ENCODE data around the gene MYO15A. TPM values are rescaled to one million over a fixed set of nuclear protein-coding genes. Genes with fewer than 3 reads are reported as not detected.

The MYO15A gene
- polyA plus RNA-seq, 3 donors = 2.2 to 4.8 (median 3.3) TPM

DNA sequence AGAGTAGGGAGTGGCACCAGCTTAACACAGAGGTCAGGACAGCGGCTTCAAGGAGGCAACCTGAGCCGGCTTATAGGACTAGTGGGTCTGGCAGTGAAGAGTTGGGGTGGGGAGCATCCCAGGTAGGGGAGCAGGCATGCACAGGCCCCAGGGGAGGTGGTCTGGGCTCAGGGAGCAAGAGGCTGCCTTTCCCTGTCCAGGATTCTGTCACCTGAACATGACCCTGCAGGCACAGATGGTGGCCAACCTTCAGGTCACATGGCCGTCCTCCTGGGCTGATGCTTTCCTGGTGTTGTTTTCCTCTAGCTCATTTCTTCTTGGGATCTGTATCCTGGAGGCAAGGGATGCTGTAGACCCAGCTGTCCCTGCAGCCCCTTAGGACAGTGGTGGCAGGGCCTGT, 3.5 kb upstream of the MYO15A start:
- DNase-seq = no peak

DNA sequence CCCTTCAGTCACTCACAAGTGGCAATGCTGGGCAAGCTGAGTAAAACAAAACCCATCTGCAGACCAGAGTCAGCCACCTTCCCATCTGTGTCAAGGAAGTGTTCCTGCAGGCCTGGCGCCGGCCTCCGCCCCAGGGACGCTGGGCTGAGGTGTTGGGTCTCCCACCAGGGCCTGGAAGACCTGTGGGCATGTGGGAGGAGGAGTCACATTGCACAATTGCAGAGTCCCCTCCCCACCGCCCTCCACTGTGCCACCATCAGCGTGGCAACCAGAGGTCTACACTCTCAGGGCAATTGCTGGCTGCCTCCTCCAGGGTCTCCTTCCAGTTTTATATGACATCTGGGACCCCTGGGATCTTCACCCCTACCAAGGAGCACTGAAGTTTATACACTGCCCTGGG, 3.0 kb upstream of the MYO15A start:
- no peak for DNase-seq

DNA sequence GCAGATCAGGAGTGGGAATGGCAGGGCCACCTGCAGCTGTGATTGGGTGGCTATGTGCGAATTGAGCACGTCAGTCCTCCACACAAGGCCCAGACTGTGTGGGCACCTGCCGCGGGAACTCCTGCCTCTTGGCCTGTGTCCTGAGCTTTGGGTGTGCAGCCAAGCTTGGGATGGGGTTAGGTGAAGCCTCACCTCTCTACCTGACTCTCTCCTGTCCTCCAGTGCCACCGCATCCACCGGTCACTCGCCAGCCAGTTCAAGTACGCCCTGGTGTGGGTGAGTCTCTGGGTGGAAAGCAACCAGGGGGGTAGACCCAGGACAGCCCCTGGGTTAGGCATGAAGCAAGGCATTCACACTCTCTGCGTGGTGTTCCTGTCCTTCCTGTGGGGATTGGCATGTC, 2.3 kb upstream of the MYO15A start:
- DNase-seq = no peak

GRCh38 chr17:18107061-18107790, 1.3 kb upstream of the MYO15A start:
- DNase-seq = no peak

DNA sequence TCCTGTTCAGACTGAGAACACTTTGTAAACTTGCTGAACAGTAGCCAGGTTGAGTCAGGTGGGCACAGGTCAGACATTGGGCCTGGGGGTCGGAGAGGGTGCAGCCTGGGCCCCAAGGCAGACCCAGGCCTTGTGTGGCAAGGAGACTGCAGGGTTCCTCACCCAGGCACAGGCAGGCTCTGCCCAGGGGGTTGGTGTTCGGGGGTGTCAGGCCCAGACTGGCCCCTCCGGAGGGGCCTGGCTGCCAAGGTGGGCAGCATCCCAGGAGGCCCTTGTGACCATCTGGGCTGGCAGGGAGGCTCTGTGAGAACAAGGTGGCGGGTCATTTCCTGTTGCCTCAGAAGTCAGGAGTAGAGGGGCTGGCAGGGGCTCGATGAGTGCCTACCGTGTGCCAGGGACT, 585 bp upstream of the MYO15A start:
- DNase-seq = no peak

- no peak for DNase-seq
These were observed 1.5 kb downstream of the MYO15A start for GRCh38 chr17:18109935-18110485.

DNA sequence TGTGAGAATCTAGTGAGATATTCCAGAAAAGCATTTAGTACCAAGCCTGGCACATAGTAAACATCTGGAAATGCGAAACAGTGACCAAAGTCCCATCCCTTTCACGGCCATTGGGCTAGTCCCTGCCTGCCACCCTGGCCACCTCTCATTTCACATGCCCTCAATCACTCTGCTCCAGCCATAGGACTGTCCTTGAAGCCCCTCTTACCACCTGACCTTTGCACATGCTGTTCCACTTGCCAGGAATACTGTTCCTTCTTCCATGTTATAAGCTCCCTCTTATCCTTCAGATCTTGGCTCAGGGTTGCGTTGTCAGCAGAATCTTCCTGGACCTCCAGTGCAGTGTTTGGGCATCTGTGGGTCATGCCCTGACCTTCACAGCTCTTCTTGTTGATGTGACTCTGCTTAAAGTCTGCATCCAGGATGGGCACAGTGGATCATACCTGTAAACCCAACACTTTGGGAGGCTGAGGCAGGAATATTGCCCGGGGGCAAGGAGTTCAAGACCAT, 2.1 kb downstream of the MYO15A start:
- no peak for DNase-seq

DNA sequence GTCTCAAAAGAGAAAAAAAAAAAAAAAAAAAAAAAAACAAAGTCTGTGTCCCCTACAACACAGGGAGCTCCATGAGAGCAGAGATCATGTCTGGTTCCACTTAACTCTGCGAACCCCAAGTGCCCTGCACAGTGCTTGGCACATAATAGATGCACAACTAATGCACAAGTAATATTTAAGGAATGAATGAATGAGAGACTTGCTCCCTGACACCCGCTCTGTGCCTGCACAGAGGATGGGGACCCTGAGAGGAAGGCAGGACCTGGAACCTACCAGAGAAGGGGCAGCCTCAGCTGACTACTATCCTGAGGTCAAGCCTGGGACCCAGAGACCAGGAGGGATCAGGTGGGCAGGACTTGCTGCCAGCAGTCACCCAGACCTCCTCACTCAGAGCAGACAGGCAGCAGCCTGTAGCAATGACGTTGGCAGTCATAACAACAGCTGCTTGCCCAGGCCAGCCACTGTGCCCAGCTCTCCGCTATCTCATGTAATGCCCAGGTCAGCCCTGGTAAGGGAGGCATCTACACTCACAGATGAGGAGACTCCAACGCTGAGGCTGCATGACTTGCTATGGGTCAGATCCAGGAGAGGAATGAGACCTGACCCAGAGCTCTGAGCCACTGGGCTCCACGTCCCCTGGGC, 2.9 kb downstream of the MYO15A start:
- DNase-seq = no peak

GRCh38 chr17:18115517-18115916, 7.0 kb downstream of the MYO15A start:
- no peak for DNase-seq

- DNase-seq = no peak
These were observed 7.5 kb downstream of the MYO15A start for GRCh38 chr17:18116078-18116477.

GRCh38 chr17:18117533-18117932, 9.0 kb downstream of the MYO15A start:
- no peak for DNase-seq

- DNase-seq = peak; percentile 49
These were observed 9.7 kb downstream of the MYO15A start for GRCh38 chr17:18117982-18118975.

GRCh38 chr17:18119166-18119745, 10.7 kb downstream of the MYO15A start:
- no peak for DNase-seq

DNA sequence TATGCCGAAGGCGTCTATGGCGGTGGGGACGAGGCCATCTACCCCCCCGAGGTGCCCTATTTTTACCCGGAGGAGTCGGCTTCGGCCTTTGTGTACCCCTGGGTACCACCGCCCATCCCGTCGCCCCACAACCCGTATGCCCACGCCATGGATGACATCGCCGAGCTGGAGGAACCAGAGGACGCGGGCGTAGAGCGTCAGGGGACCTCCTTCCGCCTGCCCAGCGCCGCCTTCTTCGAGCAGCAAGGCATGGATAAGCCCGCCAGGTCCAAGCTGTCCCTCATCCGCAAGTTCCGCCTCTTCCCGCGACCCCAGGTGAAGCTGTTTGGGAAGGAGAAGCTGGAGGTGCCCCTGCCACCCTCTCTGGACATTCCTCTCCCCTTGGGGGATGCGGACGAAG, 11.4 kb downstream of the MYO15A start:
- DNase-seq = no peak

GRCh38 chr17:18120461-18121017, 12.0 kb downstream of the MYO15A start:
- DNase-seq = no peak

DNA sequence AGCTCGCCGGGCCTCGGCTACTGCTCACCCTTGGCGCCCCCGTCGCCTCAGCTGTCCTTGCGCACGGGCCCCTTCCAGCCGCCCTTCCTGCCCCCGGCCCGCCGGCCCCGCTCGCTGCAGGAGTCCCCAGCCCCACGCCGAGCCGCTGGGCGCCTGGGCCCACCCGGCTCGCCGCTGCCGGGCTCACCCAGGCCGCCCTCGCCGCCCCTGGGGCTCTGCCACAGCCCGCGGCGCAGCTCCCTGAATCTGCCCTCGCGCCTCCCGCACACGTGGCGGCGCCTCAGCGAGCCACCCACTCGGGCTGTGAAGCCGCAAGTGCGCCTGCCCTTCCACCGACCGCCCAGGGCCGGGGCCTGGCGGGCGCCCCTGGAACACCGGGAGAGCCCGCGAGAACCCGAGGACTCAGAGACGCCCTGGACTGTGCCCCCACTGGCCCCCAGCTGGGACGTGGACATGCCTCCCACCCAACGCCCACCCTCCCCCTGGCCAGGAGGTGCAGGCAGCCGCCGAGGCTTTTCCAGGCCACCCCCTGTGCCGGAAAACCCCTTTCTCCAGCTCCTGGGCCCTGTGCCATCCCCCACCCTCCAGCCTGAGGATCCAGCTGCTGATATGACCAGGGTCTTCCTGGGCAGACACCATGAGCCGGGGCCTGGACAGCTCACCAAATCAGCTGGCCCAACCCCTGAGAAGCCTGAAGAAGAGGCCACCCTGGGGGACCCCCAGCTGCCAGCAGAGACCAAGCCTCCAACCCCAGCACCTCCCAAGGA, 12.8 kb downstream of the MYO15A start:
- no peak for DNase-seq

GRCh38 chr17:18122990-18123753, 14.6 kb downstream of the MYO15A start:
- DNase-seq = no peak

- DNase-seq = no peak
These were observed 16.0 kb downstream of the MYO15A start for GRCh38 chr17:18124345-18125126.

GRCh38 chr17:18129041-18129502, 20.5 kb downstream of the MYO15A start:
- DNase-seq = no peak

All from renal pelvis (tissue), 4 donors.